ENCODE measurements around the gene FHIT.

The FHIT gene

DNA sequence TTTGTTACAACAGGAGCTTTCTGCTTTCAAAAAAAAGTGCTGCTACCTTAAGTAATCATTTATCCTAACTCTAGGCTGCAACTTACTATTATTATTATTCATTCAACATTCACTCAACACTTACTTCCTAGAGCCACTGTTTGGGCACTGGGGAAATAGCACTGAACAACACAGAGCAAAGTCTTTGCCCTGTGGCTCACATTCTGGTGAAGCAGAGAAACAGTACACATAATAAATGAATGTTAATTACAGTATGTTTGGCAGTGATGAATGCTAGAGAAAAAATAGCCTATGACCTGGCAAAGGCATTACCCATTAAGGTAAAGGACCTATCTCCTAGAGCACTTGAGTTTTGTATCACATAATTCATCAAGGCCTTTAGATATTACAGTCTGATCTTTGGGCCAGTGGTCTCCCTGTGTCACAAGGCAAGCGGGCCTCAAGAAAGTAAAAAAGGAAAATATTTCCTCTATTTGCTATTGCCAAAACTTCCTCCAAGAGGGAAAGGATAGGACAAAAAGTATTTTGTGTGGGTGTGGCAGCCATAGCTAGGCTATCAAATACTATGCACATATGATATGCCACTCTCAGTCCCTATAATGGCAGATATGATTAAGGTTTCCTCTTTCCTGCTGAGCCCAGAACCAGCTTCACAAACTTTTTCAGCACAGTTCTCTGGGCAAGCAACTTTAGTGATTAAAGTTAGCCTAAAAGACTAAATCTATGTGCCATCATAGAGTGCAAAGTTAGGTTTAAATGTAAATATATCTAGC lies 142.8 kb downstream of the FHIT start:
- H3K4me3 Mint-ChIP-seq = no peak overlapping the region
- H3K27me3 Mint-ChIP-seq = no peaks in the 10 kb centered on the region
- H3K36me3 Mint-ChIP-seq (ENCODE audit: low read depth) = no peaks in the 10 kb centered on the region
- H3K9me3 Mint-ChIP-seq = peaks cover 28% of the 10 kb centered on the region
- H3K27ac Mint-ChIP-seq = no peak overlapping the region
- no peaks in the 10 kb centered on the region for H3K4me1 Mint-ChIP-seq (ENCODE audit: low read depth)
- intact Hi-C loops (cut with micrococcal nuclease) = no loop called here

DNA sequence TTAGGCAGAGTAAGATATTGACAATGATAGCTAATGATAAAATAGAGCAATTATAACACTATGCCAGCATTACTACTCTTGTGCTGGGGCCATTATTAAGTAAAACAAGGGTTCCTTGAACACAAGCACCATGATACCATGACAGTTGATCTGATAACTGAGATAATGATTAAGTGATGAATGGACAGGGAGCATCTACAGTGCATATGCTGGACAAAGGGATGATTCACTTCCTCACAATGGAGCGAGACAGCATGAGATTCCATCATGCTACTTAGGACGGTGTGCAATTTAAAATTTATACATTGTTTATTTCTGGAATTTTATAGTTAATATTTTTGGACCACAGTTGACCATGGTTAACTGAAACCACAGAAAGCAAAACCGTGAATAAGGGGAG lies 156.6 kb downstream of the FHIT start:
- Mint-ChIP-seq H3K4me3 (no peak overlapping the region), H3K36me3 (ENCODE audit: low read depth) (no peaks in the 10 kb centered on the region), H3K27ac (no peak overlapping the region), H3K9me3 (no peaks in the 10 kb centered on the region), H3K27me3 (no peaks in the 10 kb centered on the region), H3K4me1 (ENCODE audit: low read depth) (no peaks in the 10 kb centered on the region)
- intact Hi-C loops (cut with micrococcal nuclease) = no loop called here

GRCh38 chr3:61093364-61093763 lies 157.9 kb downstream of the FHIT start:
- no peak overlapping the region for H3K27ac Mint-ChIP-seq
- no peaks in the 10 kb centered on the region for H3K27me3 Mint-ChIP-seq
- intact Hi-C loops (cut with micrococcal nuclease) = no loop called here
- no peaks in the 10 kb centered on the region for H3K36me3 Mint-ChIP-seq (ENCODE audit: low read depth)
- no peak overlapping the region for H3K4me3 Mint-ChIP-seq
- no peaks in the 10 kb centered on the region for H3K9me3 Mint-ChIP-seq
- H3K4me1 Mint-ChIP-seq (ENCODE audit: low read depth) = no peaks in the 10 kb centered on the region

DNA sequence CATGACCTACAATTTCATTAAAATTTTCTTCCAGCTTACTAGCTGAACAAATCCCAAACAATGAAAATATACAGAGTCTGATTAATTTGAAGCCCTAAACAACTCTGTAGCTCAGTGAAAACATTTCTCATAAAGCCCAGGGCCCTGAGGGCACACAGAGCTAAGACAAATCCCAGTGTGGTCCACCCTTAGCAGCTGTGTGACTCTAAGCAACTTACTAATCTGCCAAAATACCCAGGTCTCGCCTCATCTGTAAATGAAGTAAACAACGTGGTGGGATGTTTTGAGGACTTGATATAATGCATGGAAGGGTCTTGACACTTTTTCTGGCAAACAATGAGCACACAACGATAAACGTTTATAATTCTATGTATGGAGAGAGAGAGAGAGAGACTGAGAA lies 158.4 kb downstream of the FHIT start:
- no peaks in the 10 kb centered on the region for H3K27me3 Mint-ChIP-seq
- H3K4me3 Mint-ChIP-seq = no peak overlapping the region
- H3K36me3 Mint-ChIP-seq (ENCODE audit: low read depth) = no peaks in the 10 kb centered on the region
- no peak overlapping the region for H3K27ac Mint-ChIP-seq
- H3K4me1 Mint-ChIP-seq (ENCODE audit: low read depth) = no peaks in the 10 kb centered on the region
- intact Hi-C loops (cut with micrococcal nuclease) = no loop called here
- no peaks in the 10 kb centered on the region for H3K9me3 Mint-ChIP-seq

- Mint-ChIP-seq H3K27me3 (no peaks in the 10 kb centered on the region), H3K27ac (no peak overlapping the region), H3K9me3 (no peaks in the 10 kb centered on the region), H3K36me3 (ENCODE audit: low read depth) (no peaks in the 10 kb centered on the region), H3K4me3 (no peak overlapping the region), H3K4me1 (ENCODE audit: low read depth) (no peaks in the 10 kb centered on the region)
- intact Hi-C loops (cut with micrococcal nuclease) = no loop called here
Observed at GRCh38 chr3:61090389-61091169, 160.7 kb downstream of the FHIT start.

- H3K4me3 Mint-ChIP-seq = no peak overlapping the region
- H3K4me1 Mint-ChIP-seq (ENCODE audit: low read depth) = no peaks in the 10 kb centered on the region
- H3K27ac Mint-ChIP-seq = no peak overlapping the region
- peaks cover 10% of the 10 kb centered on the region for H3K9me3 Mint-ChIP-seq
- H3K36me3 Mint-ChIP-seq (ENCODE audit: low read depth) = no peaks in the 10 kb centered on the region
- intact Hi-C loops (cut with micrococcal nuclease) = no loop called here
- H3K27me3 Mint-ChIP-seq = no peaks in the 10 kb centered on the region
Observed at GRCh38 chr3:61087465-61087864, 163.8 kb downstream of the FHIT start.

DNA sequence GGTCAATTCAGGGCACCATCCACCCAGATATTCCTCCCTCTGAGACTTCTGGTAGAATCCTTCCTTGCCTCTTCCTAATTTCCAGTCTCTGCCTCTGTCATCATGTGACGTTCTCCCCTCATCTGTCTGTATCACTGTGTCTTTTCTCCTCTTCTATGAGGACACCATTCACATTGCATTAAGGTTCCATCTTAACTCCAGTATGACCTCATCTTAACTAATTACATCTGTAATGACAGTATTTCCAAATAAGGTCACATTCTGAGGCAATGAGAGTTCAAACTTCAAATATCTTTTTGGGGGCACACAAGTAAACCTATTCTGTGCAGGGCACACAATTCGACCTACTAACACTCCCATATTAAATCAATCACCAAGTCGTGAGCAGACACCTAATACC lies 169.7 kb downstream of the FHIT start:
- Mint-ChIP-seq H3K4me3 (no peak overlapping the region), H3K4me1 (ENCODE audit: low read depth) (no peaks in the 10 kb centered on the region), H3K27me3 (no peaks in the 10 kb centered on the region), H3K36me3 (ENCODE audit: low read depth) (no peaks in the 10 kb centered on the region), H3K9me3 (peaks cover 10% of the 10 kb centered on the region), H3K27ac (no peak overlapping the region)
- intact Hi-C loops (cut with micrococcal nuclease) = no loop called here

- Mint-ChIP-seq H3K9me3 (peaks cover 10% of the 10 kb centered on the region), H3K4me1 (ENCODE audit: low read depth) (no peaks in the 10 kb centered on the region), H3K36me3 (ENCODE audit: low read depth) (no peaks in the 10 kb centered on the region), H3K4me3 (no peak overlapping the region), H3K27ac (no peak overlapping the region), H3K27me3 (no peaks in the 10 kb centered on the region)
- intact Hi-C loops (cut with micrococcal nuclease) = no loop called here
Observed at GRCh38 chr3:61080737-61081445, 170.4 kb downstream of the FHIT start.

GRCh38 chr3:61078048-61078752 lies 173.1 kb downstream of the FHIT start:
- no peaks in the 10 kb centered on the region for H3K4me1 Mint-ChIP-seq (ENCODE audit: low read depth)
- H3K4me3 Mint-ChIP-seq = no peak overlapping the region
- intact Hi-C loops (cut with micrococcal nuclease) = no loop called here
- H3K36me3 Mint-ChIP-seq (ENCODE audit: low read depth) = no peaks in the 10 kb centered on the region
- H3K9me3 Mint-ChIP-seq = peaks cover 2% of the 10 kb centered on the region
- no peaks in the 10 kb centered on the region for H3K27me3 Mint-ChIP-seq
- H3K27ac Mint-ChIP-seq = no peak overlapping the region

GRCh38 chr3:61077551-61077950 lies 173.7 kb downstream of the FHIT start:
- Mint-ChIP-seq H3K9me3 (no peaks in the 10 kb centered on the region), H3K4me3 (no peak overlapping the region), H3K36me3 (ENCODE audit: low read depth) (no peaks in the 10 kb centered on the region), H3K4me1 (ENCODE audit: low read depth) (no peaks in the 10 kb centered on the region), H3K27me3 (no peaks in the 10 kb centered on the region), H3K27ac (no peak overlapping the region)
- intact Hi-C loops (cut with micrococcal nuclease) = no loop called here

GRCh38 chr3:61074783-61075182 lies 176.5 kb downstream of the FHIT start:
- no peaks in the 10 kb centered on the region for H3K4me1 Mint-ChIP-seq (ENCODE audit: low read depth)
- no peaks in the 10 kb centered on the region for H3K9me3 Mint-ChIP-seq
- intact Hi-C loops (cut with micrococcal nuclease) = no loop called here
- no peaks in the 10 kb centered on the region for H3K36me3 Mint-ChIP-seq (ENCODE audit: low read depth)
- no peak overlapping the region for H3K4me3 Mint-ChIP-seq
- no peaks in the 10 kb centered on the region for H3K27me3 Mint-ChIP-seq
- H3K27ac Mint-ChIP-seq = no peak overlapping the region

DNA sequence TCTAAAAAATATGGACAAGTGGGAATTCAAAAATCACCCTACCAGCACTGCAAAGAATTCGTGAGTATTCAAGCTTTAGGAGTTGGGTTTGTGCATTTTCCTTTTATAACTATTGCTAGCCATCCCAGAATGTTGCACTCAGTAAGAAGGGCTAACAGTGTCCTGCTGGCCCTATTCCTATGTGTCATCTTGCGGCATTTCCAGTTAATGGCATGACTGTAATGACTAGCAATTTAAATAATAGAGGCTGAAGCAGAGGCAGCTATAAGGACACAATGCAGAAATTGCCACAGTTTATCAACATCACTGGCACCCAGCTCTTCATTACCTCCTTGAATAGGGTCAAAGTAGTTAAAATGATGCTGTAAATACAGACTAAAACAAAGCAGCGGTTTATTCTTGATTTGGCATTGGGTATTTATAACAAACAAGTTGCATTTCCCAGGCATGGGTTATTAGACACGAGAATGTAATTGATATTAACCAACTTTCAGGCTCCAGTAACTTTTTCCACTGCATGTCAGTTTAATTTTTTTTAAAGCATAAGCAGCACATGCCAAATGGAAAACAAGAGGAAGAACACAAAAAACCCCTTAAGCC lies 177.6 kb downstream of the FHIT start:
- Mint-ChIP-seq H3K27ac (no peak overlapping the region), H3K9me3 (no peaks in the 10 kb centered on the region), H3K4me3 (no peak overlapping the region), H3K4me1 (ENCODE audit: low read depth) (no peaks in the 10 kb centered on the region), H3K27me3 (no peaks in the 10 kb centered on the region), H3K36me3 (ENCODE audit: low read depth) (no peaks in the 10 kb centered on the region)
- intact Hi-C loops (cut with micrococcal nuclease) = no loop called here

DNA sequence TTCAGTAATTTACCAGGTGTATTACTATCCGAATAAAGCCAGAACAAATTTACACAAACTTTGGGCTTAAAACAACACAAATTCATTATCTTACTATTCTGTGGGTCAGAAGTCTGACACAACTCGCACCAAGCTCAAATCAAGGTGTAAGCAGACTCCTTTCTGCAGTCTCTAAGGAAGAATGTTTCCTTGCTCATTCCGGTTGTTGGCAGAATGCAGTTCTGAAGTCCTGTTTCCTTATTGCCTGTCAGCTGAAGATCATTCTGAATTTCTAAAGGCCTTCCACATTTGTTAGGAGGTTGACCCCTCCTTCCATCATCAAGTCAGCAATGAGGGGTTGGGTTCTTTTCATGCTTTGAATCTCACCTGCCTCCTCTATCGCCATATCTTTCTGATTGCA lies 183.2 kb downstream of the FHIT start:
- intact Hi-C loops (cut with micrococcal nuclease) = no loop called here
- Mint-ChIP-seq H3K4me1 (ENCODE audit: low read depth) (no peaks in the 10 kb centered on the region), H3K27me3 (no peaks in the 10 kb centered on the region), H3K4me3 (no peak overlapping the region), H3K36me3 (ENCODE audit: low read depth) (no peaks in the 10 kb centered on the region), H3K27ac (no peak overlapping the region), H3K9me3 (no peaks in the 10 kb centered on the region)

All from dendritic cell treated with granulocyte-macrophage colony-stimulating factor and Interleukin-4, amounts not matched to agents 40 ng/mL and 50 ng/mL, for 4 days (primary cell).